HepG2 (cell line): ENCODE data around the gene ARHGEF10L. TPM values are rescaled to one million over a fixed set of nuclear protein-coding genes. Genes with fewer than 3 reads are reported as not detected.

Experiments used
- CBX2 ChIP-seq, 2 experiments: fragments of 200-600 bp in 1 of 2; sonication (generic); formaldehyde crosslinking in 1 of 2; IDR thresholded peaks; 2 replicates each; pipeline versions ENCODE4 v1.7.0 to v1.8.1; 2018 to 2022; ENCODE audit warnings: low read depth in 2 of 2, low read length in 1 of 2, mild to moderate bottlenecking in 1 of 2, missing genetic modification reagents in 1 of 2
- EHMT2 ChIP-seq: fragments of 200-600 bp; sonication (generic); IDR thresholded peaks from 2 replicates; pipeline ENCODE4 v1.7.0; 2017; ENCODE audit warnings: antibody characterized with exemption, low read depth, low read length, borderline replicate concordance
- ETV6 ChIP-seq: sonication (generic); formaldehyde crosslinking; conservative IDR thresholded peaks from 2 replicates; pipeline ENCODE4 v1.4.0; 2020; ENCODE audit warnings: missing genetic modification reagents
- FOXO4 ChIP-seq: sonication (generic); formaldehyde crosslinking; conservative IDR thresholded peaks from 2 replicates; pipeline ENCODE4 v1.8.1; 2023; ENCODE audit warnings: missing genetic modification reagents
- GATA4 ChIP-seq: sonication (generic); IDR thresholded peaks from 2 replicates; pipeline ENCODE4 v1.6.1; 2016; ENCODE audit warnings: antibody characterized with exemption, low read depth, borderline replicate concordance
- HMG20B ChIP-seq: conservative IDR thresholded peaks from 2 replicates; pipeline ENCODE4 v1.6.1; 2016; ENCODE audit warnings: missing genetic modification reagents, missing compliant biosample characterization
- HNRNPL ChIP-seq: fragments of 200-400 bp; formaldehyde crosslinking; IDR thresholded peaks from 2 replicates; pipeline ENCODE4 v1.6.1; 2017; ENCODE audit warnings: mild to moderate bottlenecking, low read depth, low read length
- KLF13 ChIP-seq: sonication (generic); formaldehyde crosslinking; IDR thresholded peaks from 2 replicates; pipeline ENCODE4 v1.4.0; 2020; ENCODE audit warnings: mild to moderate bottlenecking, missing genetic modification reagents
- MTF2 ChIP-seq: sonication (generic); formaldehyde crosslinking; IDR thresholded peaks from 2 replicates; pipeline ENCODE4 v1.5.0; 2020; ENCODE audit warnings: missing genetic modification reagents, borderline replicate concordance
- PHF20 ChIP-seq: sonication (generic); formaldehyde crosslinking; IDR thresholded peaks from 2 replicates; pipeline ENCODE4 v1.5.0; 2020; ENCODE audit warnings: mild to moderate bottlenecking, missing genetic modification reagents
- SNAPC4 ChIP-seq: sonication (generic); formaldehyde crosslinking; IDR thresholded peaks from 2 replicates; pipeline ENCODE4 v1.4.0; 2020; ENCODE audit warnings: mild to moderate bottlenecking, missing genetic modification reagents
- SNAPC5 ChIP-seq: sonication (generic); formaldehyde crosslinking; IDR thresholded peaks from 2 replicates; pipeline ENCODE4 v1.8.1; 2023; ENCODE audit warnings: mild to moderate bottlenecking, missing genetic modification reagents, borderline replicate concordance
- SNRNP70 ChIP-seq: fragments of 200-400 bp; formaldehyde crosslinking; IDR thresholded peaks from 2 replicates; pipeline ENCODE4 v1.6.1; 2017; ENCODE audit warnings: mild to moderate bottlenecking, low read depth, low read length, moderate library complexity
- TAF15 ChIP-seq: fragments of 200-400 bp; formaldehyde crosslinking; IDR thresholded peaks from one replicate; pipeline ENCODE4 v1.6.1; 2018; ENCODE audit warnings: mild to moderate bottlenecking, low read depth, low read length; ENCODE audit not compliant: poor library complexity, severe bottlenecking
- TGIF2 ChIP-seq: IDR thresholded peaks from 2 replicates; pipeline ENCODE4 v1.6.1; 2016; ENCODE audit warnings: control low read depth, missing compliant biosample characterization
- THAP7 ChIP-seq: sonication (generic); formaldehyde crosslinking; IDR thresholded peaks from 2 replicates; pipeline ENCODE4 v1.8.1; 2023; ENCODE audit warnings: mild to moderate bottlenecking, missing genetic modification reagents
- U2AF2 ChIP-seq: fragments of 200-400 bp; formaldehyde crosslinking; IDR thresholded peaks from 2 replicates; pipeline ENCODE4 v1.6.1; 2017; ENCODE audit warnings: low read depth, mild to moderate bottlenecking, low read length
- ZNF225 ChIP-seq: sonication (generic); formaldehyde crosslinking; IDR thresholded peaks from 2 replicates; pipeline ENCODE4 v1.4.0; 2020; ENCODE audit warnings: mild to moderate bottlenecking, missing genetic modification reagents
- ZNF549 ChIP-seq: sonication (generic); formaldehyde crosslinking; IDR thresholded peaks from 2 replicates; pipeline ENCODE4 v1.5.0; 2020; ENCODE audit warnings: missing genetic modification reagents
- ZNF562 ChIP-seq: sonication (generic); formaldehyde crosslinking; IDR thresholded peaks from 2 replicates; pipeline ENCODE4 v1.8.0; 2022; ENCODE audit warnings: missing genetic modification reagents, borderline replicate concordance
- ZNF629 ChIP-seq: sonication (generic); formaldehyde crosslinking; conservative IDR thresholded peaks from 2 replicates; pipeline ENCODE4 v1.5.0; 2020; ENCODE audit warnings: missing genetic modification reagents
- ZNF713 ChIP-seq: sonication (generic); formaldehyde crosslinking; IDR thresholded peaks from 2 replicates; pipeline ENCODE4 v1.4.0; 2020; ENCODE audit warnings: mild to moderate bottlenecking, missing genetic modification reagents
- ZNF816 ChIP-seq: sonication (generic); formaldehyde crosslinking; IDR thresholded peaks from 2 replicates; pipeline ENCODE4 v1.8.0; 2022; ENCODE audit warnings: missing genetic modification reagents, mild to moderate bottlenecking, borderline replicate concordance
- polyA plus RNA-seq, 8 experiments: library from polyadenylated mRNA; depleted of rRNA in 3 of 8; stranded (reverse) in 7 of 8; unstranded in 1 of 8; fragments of >200 nt; fragmentation: Illumina TruSeq in 4 of 8; extraction: Trizol in 4 of 8; gene quantifications; 2 replicates each; pipeline versions ENCODE4 v1.2.1 to v1.2.3, GENCODE V29; 2011 to 2016; ENCODE audit warnings: low read depth in 4 of 8, missing spikeins in 1 of 8, mixed read lengths in 1 of 8; ENCODE audit not compliant: insufficient read depth in 1 of 8
- total RNA-seq, 5 experiments: library from RNA; depleted of rRNA; stranded (reverse); fragments of >200 nt; fragmentation: Illumina TruSeq; extraction: Trizol; gene quantifications; 2 replicates each; pipeline ENCODE4 v1.2.3, GENCODE V29; 2016; ENCODE audit warnings: low read depth in 1 of 5

Gene ARHGEF10L
- total and polyA plus RNA-seq, 2 of the 13 experiments (the other 11 are each of a cell fraction or from before 2014, with no cell fraction given): 46.5 to 78.3 TPM

GRCh38 chr1:17564458-17565393 lies 25.2 kb downstream of the ARHGEF10L start (continued):
- TF ChIP-seq FOXO4 (CRISPR knock-in tag): no peak
- TF ChIP-seq TGIF2 (CRISPR knock-in tag): no peak; the same call in 1 of the 2 replicates
- no peak for TF ChIP-seq SNRNP70
- no peak for TF ChIP-seq SNAPC5 (CRISPR knock-in tag)
- TF ChIP-seq ETV6 (CRISPR knock-in tag): no peak
- TF ChIP-seq SNAPC4 (CRISPR knock-in tag): no peak
- TF ChIP-seq ZNF562: no peak
- TF ChIP-seq KLF13 (CRISPR knock-in tag): no peak
- TF ChIP-seq TAF15: no peak
- TF ChIP-seq THAP7: no peak
- TF ChIP-seq ZNF629 (CRISPR knock-in tag): peak; percentile 77
- no peak for TF ChIP-seq ZNF713 (CRISPR knock-in tag)
- TF ChIP-seq GATA4: no peak
- TF ChIP-seq PHF20 (CRISPR knock-in tag): no peak
- no peak for TF ChIP-seq ZNF225 (CRISPR knock-in tag)
- TF ChIP-seq U2AF2: no peak
- TF ChIP-seq ZNF549 (CRISPR knock-in tag): no peak
- no peak for TF ChIP-seq MTF2 (CRISPR knock-in tag)
- TF ChIP-seq EHMT2: no peak
- 0 out of 2 replicates have a peak, but pooled peaks have one; percentile 30 for TF ChIP-seq HNRNPL
- no peak for TF ChIP-seq HMG20B (CRISPR knock-in tag)
- TF ChIP-seq CBX2 (IDR thresholded peaks at IDR 0.05; ENCODE audit: low read depth, low read length): no peak
- TF ChIP-seq CBX2 (CRISPR knock-in tag; IDR thresholded peaks at IDR 0.05; ENCODE audit: low read depth): no peak
- TF ChIP-seq ZNF816 (CRISPR knock-in tag): no peak
